Hair follicular keratinocyte (primary cell): Measurements from ENCODE around the gene COX4I1. TPM values are rescaled to one million over a fixed set of nuclear protein-coding genes. Genes with fewer than 3 reads are reported as not detected.

ENCODE experiments used
- total RNA-seq: library from RNA; depleted of rRNA; stranded (reverse); fragments of >200 nt; gene quantifications from 2 replicates; pipeline ENCODE4 v1.2.3, GENCODE V29; 2015

Gene COX4I1
- 634 and 671 TPM in 2 replicates for total RNA-seq

DNA sequence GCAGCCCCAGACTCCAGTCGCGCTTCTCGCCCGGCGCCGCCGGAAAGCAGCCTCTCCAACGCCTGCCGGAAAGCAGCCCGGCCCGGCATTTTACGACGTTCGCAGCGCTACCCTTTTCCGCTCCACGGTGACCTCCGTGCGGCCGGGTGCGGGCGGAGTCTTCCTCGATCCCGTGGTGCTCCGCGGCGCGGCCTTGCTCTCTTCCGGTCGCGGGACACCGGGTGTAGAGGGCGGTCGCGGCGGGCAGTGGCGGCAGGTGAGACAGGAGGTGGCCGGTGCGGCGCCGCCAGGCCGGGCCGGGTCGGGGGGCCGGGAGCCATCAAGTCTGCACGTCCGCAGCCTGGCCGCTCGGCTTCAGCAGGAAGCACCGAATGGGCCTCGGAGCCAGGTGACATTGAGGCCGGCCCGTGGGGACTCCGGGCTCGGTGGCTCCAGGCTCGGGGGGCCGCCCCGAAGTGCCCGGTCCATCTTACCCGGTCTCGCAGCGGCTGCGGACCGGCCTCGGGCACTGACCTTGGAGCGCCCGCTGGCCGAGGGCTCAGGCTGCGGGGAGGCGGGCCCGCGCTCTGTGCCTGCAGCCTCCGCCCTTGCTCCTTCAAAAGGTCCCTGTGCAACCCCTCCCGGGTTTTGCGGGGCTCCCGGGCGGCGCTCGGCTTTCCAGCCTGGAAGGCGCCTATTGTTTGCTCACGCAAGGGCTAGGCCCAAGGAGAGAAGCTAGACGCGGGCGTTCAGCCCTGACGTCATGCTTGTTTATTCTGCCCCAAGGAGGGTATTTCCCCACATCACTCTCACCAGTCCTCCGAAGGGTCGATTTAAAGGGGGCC lies at the start of gene COX4I1, which contains the start of gene EMC8:
COX4I1 (plus strand) TSS at position 199 of the 824 bp plus-strand sequence. CDS start 1,511 bp downstream, outside the sequence.
EMC8 (minus strand) TSS at position 48 of the 824 bp plus-strand sequence. CDS start 249 bp downstream, outside the sequence.

DNA sequence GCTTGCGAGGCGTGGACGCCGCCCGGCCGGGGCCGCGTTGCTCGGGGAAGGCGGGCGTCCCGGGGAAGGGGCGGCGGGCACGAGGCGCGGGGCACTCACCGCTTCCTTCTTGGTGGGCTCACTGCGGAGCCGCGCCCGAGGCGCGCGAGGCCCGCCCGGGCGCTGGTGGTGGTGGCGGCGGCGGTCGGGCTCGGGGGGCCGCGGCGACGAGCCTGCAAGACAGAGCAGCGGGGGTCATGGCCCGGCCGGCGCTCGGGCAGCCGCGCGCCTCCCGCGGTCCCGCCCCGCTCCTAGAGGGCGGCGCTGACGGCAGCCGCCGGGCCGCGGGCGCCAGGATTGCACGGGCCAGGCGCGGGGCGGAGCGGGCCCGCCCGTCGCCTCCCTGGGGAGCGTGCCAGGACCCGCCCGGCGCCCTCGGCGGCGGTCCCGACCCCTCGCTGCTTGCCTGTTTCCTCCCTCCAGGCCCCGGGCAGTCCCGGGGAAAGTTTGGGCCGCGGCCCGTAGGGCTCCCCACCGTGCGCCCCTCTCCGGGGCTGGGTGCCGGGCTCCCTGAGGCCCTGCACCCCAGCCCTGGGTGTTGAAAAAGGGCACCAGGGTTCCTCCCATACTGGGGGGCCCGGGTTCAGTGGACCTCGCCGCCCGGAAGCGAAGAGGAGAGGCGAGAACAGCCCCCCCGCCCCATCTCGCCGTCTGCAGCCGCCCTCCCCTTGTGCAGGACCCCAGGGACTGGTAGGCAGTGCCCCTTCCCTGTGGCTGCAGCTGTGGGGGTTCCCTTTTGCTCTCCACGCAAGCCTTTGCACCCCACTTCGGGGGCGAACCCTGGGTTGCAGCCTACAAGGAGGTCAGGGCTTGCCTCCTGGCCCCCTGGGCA lies 48.4 kb upstream of the COX4I1 start, which contains the start of gene C16orf74:
C16orf74 (minus strand) TSS at position 270 of the 871 bp plus-strand sequence. CDS start 15,879 bp downstream, outside the sequence.

Other genes starting within 250 kb of the COX4I1 start
- 8.2 and 13.7 TPM in 2 replicates for gene GSE1, start 186.4 kb upstream of the COX4I1 start, total RNA-seq
- gene GINS2, start 110.7 kb upstream of the COX4I1 start, total RNA-seq = 6.5 and 17.6 TPM in 2 replicates
- 156 and 176 TPM in 2 replicates for gene C16orf74, start 48.6 kb upstream of the COX4I1 start, total RNA-seq
- 35.4 and 60.2 TPM in 2 replicates for gene EMC8, start 151 bp upstream of the COX4I1 start, total RNA-seq
- gene IRF8, start 99.5 kb downstream of the COX4I1 start, total RNA-seq = not detected in 2 replicates